Thymus (tissue), 11 donors: Measurements from ENCODE around the gene AUH. TPM values are rescaled to one million over a fixed set of nuclear protein-coding genes. Genes with fewer than 3 reads are reported as not detected.
"Not testable (repeated sequence)": the region's sequence is repeated elsewhere in the genome, so short reads cannot be mapped to it uniquely, and the experiment has no call there.

Source experiments
- DNase-seq, 9 donors: peaks; one replicate each; pipeline ENCODE4 v3.0.0-alpha.2; 2013; ENCODE audit warnings: low spot score in 9 of 9, low read depth in 6 of 9, missing footprints in 1 of 9
- H3K27ac ChIP-seq, 2 donors: one replicate each; pipeline ENCODE4 v1.5.1; 2013; ENCODE audit warnings: control low read depth in 1 of 2, low read depth in 1 of 2, low read length in 1 of 2, mild to moderate bottlenecking in 1 of 2, moderate library complexity in 1 of 2
- H3K27me3 ChIP-seq, 2 donors: one replicate each; pipeline ENCODE4 v1.5.1; 2013; ENCODE audit warnings: low read length in 1 of 2; ENCODE audit not compliant: control insufficient read depth in 2 of 2, insufficient read depth in 1 of 2
- H3K36me3 ChIP-seq, 2 donors: one replicate each; pipeline ENCODE4 v1.5.1; 2013; ENCODE audit warnings: low read length in 1 of 2, mild to moderate bottlenecking in 1 of 2, moderate library complexity in 1 of 2; ENCODE audit not compliant: control insufficient read depth in 2 of 2, insufficient read depth in 2 of 2
- H3K4me1 ChIP-seq, 2 donors: one replicate each; pipeline ENCODE4 v1.5.1; 2013; ENCODE audit warnings: low read length in 2 of 2; ENCODE audit not compliant: control insufficient read depth in 2 of 2, insufficient read depth in 2 of 2
- H3K4me3 ChIP-seq, 2 donors: one replicate each; pipeline ENCODE4 v1.5.1; 2013; ENCODE audit warnings: low read length in 2 of 2, control low read depth in 1 of 2, mild to moderate bottlenecking in 1 of 2
- H3K9me3 ChIP-seq, 2 donors: one replicate each; pipeline ENCODE4 v1.5.1; 2013; ENCODE audit warnings: low read length in 1 of 2, mild to moderate bottlenecking in 1 of 2; ENCODE audit not compliant: control insufficient read depth in 2 of 2, insufficient read depth in 1 of 2
- WGBS: extraction: QIAGEN DNeasy Blood & Tissue Kit; methylation state at CpG from one replicate; pipeline ENCODE4 v1.1.7; 2013; 5-methylcytosine and 5-hydroxymethylcytosine counted together
- polyA plus RNA-seq: library from polyadenylated mRNA; stranded (reverse); fragments of 200-250 nt; gene quantifications from one replicate; pipeline ENCODE4 v1.2.3, GENCODE V29; 2013
- total RNA-seq: library from RNA; stranded (reverse); fragments of 120-200 nt; gene quantifications from one replicate; pipeline ENCODE4 v1.2.4, GENCODE V29; 2013
- donor health status: healthy.

The AUH gene
- total and polyA plus RNA-seq, 2 donors: 14.2 to 41.5 TPM

DNA sequence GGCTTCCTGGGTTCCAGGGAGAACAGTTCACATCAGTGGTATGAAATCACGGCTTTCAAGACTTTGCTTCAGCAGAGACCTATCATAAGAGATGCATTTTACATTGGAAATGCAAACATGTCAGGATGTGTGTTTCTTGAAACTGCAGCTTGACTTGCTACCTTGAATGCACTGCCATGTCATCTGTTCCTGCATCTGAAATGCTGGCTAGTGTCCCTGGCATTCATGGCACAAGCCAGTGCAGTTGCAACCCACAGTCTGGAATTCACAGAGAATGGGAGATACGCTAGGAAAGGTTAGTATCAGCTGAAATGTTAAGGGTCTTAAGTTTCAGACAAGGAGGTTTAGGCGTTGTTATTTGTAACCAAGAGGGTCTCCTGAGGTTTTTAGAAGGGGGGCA is 37.2 kb upstream of the AUH start:
- Histone ChIP-seq H3K27me3 (no peaks in the 10 kb centered on the region), H3K36me3 (no peaks in the 10 kb centered on the region), H3K4me1 (peaks cover 0 to 2% of the 10 kb centered on the region in 2 donors), H3K9me3 (no peaks in the 10 kb centered on the region), H3K27ac (no peak overlapping the region), H3K4me3 (no peak overlapping the region)
- no peak for DNase-seq
- WGBS: 93% methylated on average over 3 of the region's 3 CpGs

DNA sequence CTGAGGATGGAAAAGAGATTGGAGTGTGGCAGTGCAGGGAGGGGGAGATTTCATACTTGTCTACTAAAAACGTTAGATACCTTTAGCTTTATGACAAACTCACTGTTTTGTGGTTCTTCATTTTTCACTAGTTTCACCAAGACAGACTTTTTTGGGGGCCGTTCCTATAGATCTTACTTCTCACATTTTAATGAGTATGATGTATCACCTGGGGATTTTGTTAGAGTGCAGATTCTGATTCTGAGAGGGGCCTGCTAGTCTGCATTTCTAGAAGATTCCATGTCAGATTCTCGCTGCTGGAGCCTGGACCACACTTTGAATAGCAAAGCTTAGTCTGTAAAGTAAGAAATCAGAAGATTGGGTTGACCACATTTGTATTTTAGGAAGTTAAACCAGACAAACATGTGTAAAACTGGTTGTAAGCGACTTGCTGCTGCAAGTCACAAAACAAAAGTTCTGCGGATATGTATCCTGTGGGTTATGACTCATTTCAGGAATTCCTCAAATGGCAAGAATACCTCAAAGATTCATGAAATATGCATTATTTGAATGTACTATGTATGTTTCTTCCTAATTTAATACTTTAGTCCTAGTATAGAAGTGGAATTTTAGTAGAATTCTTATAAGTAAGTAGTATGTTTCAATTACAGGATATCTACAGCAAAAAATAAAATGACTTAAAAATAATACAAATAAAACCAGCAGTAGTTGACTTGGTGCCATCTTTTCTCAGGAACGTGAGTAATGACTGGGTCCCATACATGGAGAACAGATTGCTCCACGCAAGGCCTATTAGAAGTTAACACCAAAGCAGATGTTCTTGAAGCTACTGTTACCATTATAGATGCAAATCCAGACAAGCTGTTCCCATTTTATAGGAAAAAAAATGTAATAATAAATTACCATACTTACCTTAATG is 34.1 kb upstream of the AUH start:
- Histone ChIP-seq H3K4me3 (no peak overlapping the region), H3K4me1 (peaks cover 0 to 2% of the 10 kb centered on the region in 2 donors), H3K9me3 (no peaks in the 10 kb centered on the region), H3K36me3 (no peaks in the 10 kb centered on the region), H3K27ac (no peak overlapping the region), H3K27me3 (no peaks in the 10 kb centered on the region)
- WGBS: 67% methylated on average over 7 of the region's 7 CpGs
- peak in 1 of 9 donors; percentile 42 for DNase-seq

- Histone ChIP-seq H3K36me3 (no peaks in the 10 kb centered on the region), H3K9me3 (no peaks in the 10 kb centered on the region), H3K27ac (no peak overlapping the region), H3K4me1 (peaks cover 0 to 2% of the 10 kb centered on the region in 2 donors), H3K27me3 (no peaks in the 10 kb centered on the region), H3K4me3 (no peak overlapping the region)
- no peak for DNase-seq
- 95% methylated on average over 4 of the region's 4 CpGs for WGBS
Observed at GRCh38 chr9:91395106-91395552, 33.4 kb upstream of the AUH start.

DNA sequence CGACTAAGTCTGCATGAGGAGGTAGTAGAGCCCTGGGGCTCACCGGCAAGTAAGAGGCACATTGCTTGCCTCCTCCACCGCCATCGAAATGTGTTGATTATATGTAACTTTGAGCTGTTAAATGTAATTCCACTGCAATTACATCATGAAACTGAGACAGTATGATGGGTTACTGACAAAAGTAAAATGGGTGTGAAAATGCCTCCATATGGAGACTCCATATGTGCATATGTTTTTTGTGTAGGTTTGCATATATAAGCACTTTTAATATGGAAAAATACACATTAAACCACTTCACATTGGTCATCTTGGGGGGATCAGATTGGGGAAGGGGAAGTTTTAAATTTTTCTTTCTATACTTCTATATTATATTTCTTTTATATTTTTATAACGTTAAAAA is 32.1 kb upstream of the AUH start:
- H3K27ac ChIP-seq: no peak overlapping the region
- WGBS: 99% methylated on average over 5 of the region's 5 CpGs
- H3K36me3 ChIP-seq: no peaks in the 10 kb centered on the region
- peaks cover 0 to 2% of the 10 kb centered on the region in 2 donors for H3K4me1 ChIP-seq
- H3K9me3 ChIP-seq: no peaks in the 10 kb centered on the region
- no peaks in the 10 kb centered on the region for H3K27me3 ChIP-seq
- no peak overlapping the region for H3K4me3 ChIP-seq
- no peak for DNase-seq

DNA sequence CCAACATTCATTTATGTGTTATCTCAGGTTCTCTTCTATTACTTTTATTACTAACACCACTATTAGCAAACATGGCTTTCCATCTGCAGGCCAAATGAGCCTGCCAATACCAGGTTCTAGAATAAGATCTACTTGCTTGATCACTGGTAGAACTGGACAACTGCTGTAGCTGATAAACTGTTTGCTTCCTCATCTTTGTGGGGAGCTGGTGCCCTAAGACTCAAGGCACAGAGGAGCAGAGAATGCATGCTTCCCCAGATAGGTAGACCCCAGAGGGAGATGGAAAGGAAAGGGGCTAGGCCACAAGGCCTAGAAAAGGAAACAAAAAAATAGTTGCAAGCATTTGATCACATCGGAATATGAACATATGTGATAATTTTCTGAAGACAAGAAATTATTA is 30.7 kb upstream of the AUH start:
- Histone ChIP-seq H3K9me3 (no peaks in the 10 kb centered on the region), H3K36me3 (no peaks in the 10 kb centered on the region), H3K4me1 (peaks cover 0 to 2% of the 10 kb centered on the region in 2 donors), H3K27me3 (no peaks in the 10 kb centered on the region), H3K27ac (no peak overlapping the region), H3K4me3 (no peak overlapping the region)
- no peak for DNase-seq
- 64% methylated on average over 1 of the region's 1 CpG for WGBS

DNA sequence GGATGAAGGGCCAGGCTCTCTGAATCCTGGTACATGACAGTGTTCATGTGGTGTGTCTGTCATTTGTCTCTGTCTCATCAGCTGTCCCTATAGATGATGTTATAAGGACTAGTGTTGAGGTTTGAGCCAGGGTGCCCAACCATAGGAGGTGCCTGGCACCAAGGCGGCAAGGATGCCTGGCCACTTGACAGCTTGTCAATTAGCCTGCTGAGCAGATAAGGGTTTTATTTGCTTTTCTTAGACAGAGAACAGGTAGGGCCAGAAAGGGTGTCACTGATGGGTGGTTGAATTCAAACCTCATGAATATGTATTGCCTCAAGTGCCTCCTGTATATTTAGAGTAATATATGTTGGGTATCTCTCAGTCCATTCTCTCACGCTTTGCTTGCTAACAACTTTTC is 30.1 kb upstream of the AUH start:
- DNase-seq: no peak
- no peak overlapping the region for H3K4me3 ChIP-seq
- no peak overlapping the region for H3K27ac ChIP-seq
- H3K36me3 ChIP-seq: no peaks in the 10 kb centered on the region
- H3K9me3 ChIP-seq: no peaks in the 10 kb centered on the region
- peaks cover 0 to 2% of the 10 kb centered on the region in 2 donors for H3K4me1 ChIP-seq
- WGBS: 96% methylated on average over 2 of the region's 2 CpGs
- H3K27me3 ChIP-seq: no peaks in the 10 kb centered on the region

DNA sequence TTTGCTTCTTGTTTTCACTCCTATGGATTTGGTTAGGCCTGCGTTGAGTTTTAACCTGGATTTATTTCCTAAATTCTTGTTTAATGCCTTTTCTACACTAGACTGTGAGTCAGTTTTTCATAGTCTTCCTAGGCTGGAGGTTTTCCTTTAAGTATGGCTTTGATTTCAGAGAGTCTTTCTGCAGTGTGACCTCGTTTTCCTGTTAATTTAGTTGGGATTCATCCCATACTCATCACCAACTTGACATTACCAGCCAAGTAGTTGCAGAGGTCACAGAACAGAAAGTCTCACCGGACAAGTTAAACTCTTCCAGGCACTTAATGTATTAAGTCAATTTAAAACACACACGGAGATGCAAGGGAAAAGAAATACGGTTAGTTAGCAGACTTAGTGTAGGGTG is 29.7 kb upstream of the AUH start:
- DNase-seq: no peak
- H3K27me3 ChIP-seq: no peaks in the 10 kb centered on the region
- no peaks in the 10 kb centered on the region for H3K9me3 ChIP-seq
- H3K36me3 ChIP-seq: no peaks in the 10 kb centered on the region
- H3K4me3 ChIP-seq: no peak overlapping the region
- H3K4me1 ChIP-seq: peaks cover 0 to 2% of the 10 kb centered on the region in 2 donors
- no peak overlapping the region for H3K27ac ChIP-seq
- WGBS: 76% methylated on average over 5 of the region's 5 CpGs

GRCh38 chr9:91389686-91390085 is 28.0 kb upstream of the AUH start:
- H3K4me3 ChIP-seq, H3K27me3 ChIP-seq, H3K4me1 ChIP-seq, H3K27ac ChIP-seq, DNase-seq, H3K36me3 ChIP-seq, H3K9me3 ChIP-seq: not testable (repeated sequence)
- 95% methylated on average over 4 of the region's 4 CpGs for WGBS

- Histone ChIP-seq H3K4me1 (no peaks in the 10 kb centered on the region), H3K4me3 (no peak overlapping the region), H3K27ac (no peak overlapping the region), H3K9me3 (no peaks in the 10 kb centered on the region), H3K27me3 (no peaks in the 10 kb centered on the region), H3K36me3 (no peaks in the 10 kb centered on the region)
- DNase-seq: no peak
Observed at GRCh38 chr9:91386765-91387164, 25.0 kb upstream of the AUH start.
